GM12878 (cell line): ENCODE measurements around the gene SLC25A17.

Experiments used
- ATF3 ChIP-seq: IDR thresholded peaks from 2 replicates; pipeline ENCODE4 v1.6.1; 2011; ENCODE audit warnings: low read depth, mild to moderate bottlenecking, low read length, moderate library complexity, borderline replicate concordance; ENCODE audit errors: extremely low read depth
- CEBPB ChIP-seq, 2 experiments: fragments of 150-350 bp in 1 of 2; IDR thresholded peaks; 2 replicates each; pipeline ENCODE4 v1.6.1; 2012 to 2014; ENCODE audit warnings: low read depth in 2 of 2, low read length in 2 of 2, borderline replicate concordance in 1 of 2, inconsistent platforms in 1 of 2
- CHD4 ChIP-seq: fragments of 200-600 bp; sonication (generic); IDR thresholded peaks from 2 replicates; pipeline ENCODE4 v1.6.1; 2016; ENCODE audit warnings: mild to moderate bottlenecking
- CTCF ChIP-seq, 3 experiments: IDR thresholded peaks in 2 of 3; conservative IDR thresholded peaks in 1 of 3; 2 replicates each; pipeline ENCODE4 v1.5.1; 2011; ENCODE audit warnings: low read depth in 3 of 3, low read length in 3 of 3, mild to moderate bottlenecking in 3 of 3, control low read depth in 2 of 3, moderate library complexity in 2 of 3, inconsistent platforms in 1 of 3, mixed read lengths in 1 of 3; ENCODE audit not compliant: control insufficient read depth in 2 of 3, insufficient read depth in 1 of 3; ENCODE audit errors: extremely low read depth in 1 of 3
- MYC ChIP-seq: IDR thresholded peaks from 2 replicates; pipeline ENCODE4 v1.6.1; 2011; ENCODE audit warnings: mild to moderate bottlenecking, low read length, moderate library complexity, inconsistent platforms; ENCODE audit not compliant: insufficient read depth, insufficient replicate concordance, insufficient read length, severe bottlenecking
- POLR2AphosphoS5 ChIP-seq: IDR thresholded peaks from 2 replicates; pipeline ENCODE4 v1.6.1; 2011; ENCODE audit warnings: mild to moderate bottlenecking, low read length, inconsistent platforms
- SP1 ChIP-seq: IDR thresholded peaks from one replicate; pipeline ENCODE4 v1.6.1; 2011; ENCODE audit warnings: low read depth, low read length
- TAF1 ChIP-seq: IDR thresholded peaks from 2 replicates; pipeline ENCODE4 v1.6.1; 2011; ENCODE audit warnings: mild to moderate bottlenecking, low read depth, low read length, borderline replicate concordance
- YY1 ChIP-seq: IDR thresholded peaks from 2 replicates; pipeline ENCODE4 v1.6.1; 2011; ENCODE audit warnings: low read depth, mild to moderate bottlenecking, low read length
- ZNF274 ChIP-seq: IDR thresholded peaks from one replicate; pipeline ENCODE4 v1.8.0; 2011; ENCODE audit not compliant: insufficient read length, insufficient read depth
- ZNF622 ChIP-seq: fragments of 450-650 bp; IDR thresholded peaks from 2 replicates; pipeline ENCODE4 v1.6.1; 2017; ENCODE audit warnings: mild to moderate bottlenecking, inconsistent platforms
- TF ChIP-seq, protein P1 (sequence below): fragments of 450-650 bp; IDR thresholded peaks from 2 replicates; pipeline ENCODE4 v1.6.1; 2014; ENCODE audit warnings: mild to moderate bottlenecking

DNA sequence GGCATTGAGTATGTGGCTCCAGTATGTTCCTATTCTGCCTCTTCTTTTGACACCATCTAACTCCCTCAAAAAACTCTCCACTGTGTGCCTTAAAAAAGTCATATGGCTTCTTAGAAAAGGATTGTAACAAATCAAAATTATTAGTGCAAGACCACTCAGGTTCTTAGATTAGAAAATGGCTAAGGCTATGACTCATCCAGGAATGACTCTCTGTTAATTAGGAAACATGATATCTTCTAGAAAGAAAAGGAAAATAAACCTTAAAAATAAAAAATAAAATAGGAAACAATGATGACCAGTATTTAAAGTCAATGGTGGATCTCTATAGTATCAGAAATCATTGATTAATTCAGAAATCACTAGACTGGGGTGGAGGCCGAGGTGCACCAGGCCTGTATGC, 21.7 kb downstream of the SLC25A17 start:
- TF ChIP-seq CTCF (IDR thresholded peaks at IDR 0.05 in 2 of 3, conservative IDR thresholded peaks at IDR 0.05 in 1 of 3; ENCODE audit: control insufficient read depth in 2 of 3, extremely low read depth in 1 of 3, insufficient read depth in 1 of 3, low read depth in 3 of 3, low read length in 3 of 3) (no peak), YY1 (no peak), SP1 (no peak), ZNF622 (no peak), ZNF274 (no peak), MYC (no peak), ATF3 (no peak), POLR2AphosphoS5 (no peak), CHD4 (no peak), TAF1 (no peak), CEBPB (IDR thresholded peaks at IDR 0.05; ENCODE audit: borderline replicate concordance in 1 of 2, low read depth in 2 of 2, low read length in 2 of 2) (no peak)
- TF ChIP-seq, protein P1, sequence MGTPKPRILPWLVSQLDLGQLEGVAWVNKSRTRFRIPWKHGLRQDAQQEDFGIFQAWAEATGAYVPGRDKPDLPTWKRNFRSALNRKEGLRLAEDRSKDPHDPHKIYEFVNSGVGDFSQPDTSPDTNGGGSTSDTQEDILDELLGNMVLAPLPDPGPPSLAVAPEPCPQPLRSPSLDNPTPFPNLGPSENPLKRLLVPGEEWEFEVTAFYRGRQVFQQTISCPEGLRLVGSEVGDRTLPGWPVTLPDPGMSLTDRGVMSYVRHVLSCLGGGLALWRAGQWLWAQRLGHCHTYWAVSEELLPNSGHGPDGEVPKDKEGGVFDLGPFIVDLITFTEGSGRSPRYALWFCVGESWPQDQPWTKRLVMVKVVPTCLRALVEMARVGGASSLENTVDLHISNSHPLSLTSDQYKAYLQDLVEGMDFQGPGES = no peak
